ENCODE measurements around the gene TRIM50.

DNA sequence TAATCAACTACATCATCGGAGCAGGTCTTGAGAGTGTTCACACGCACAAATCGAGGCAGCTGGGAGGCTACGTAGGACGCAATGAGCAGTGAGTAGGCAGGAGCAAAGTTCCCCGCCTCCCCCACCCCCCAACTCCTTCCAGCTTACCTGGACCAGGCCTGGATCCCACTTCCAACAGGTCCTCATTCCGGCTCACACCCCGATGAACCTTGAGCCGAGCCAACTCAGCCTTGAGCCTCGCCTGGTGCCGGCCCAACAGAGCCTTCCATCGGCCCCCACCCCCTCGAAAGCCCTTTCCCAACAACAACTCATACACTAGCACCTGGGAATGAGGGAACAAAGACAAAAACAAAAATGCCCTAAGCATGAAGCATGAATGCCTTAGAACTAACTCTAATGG lies 20.4 kb downstream of the TRIM50 start:
- no peak for TF ChIP-seq EZH2 (IDR thresholded peaks at IDR 0.05; ENCODE audit: insufficient read depth, poor library complexity, severe bottlenecking)
- TF ChIP-seq EZH2phosphoT487 (IDR thresholded peaks at IDR 0.05; ENCODE audit: insufficient read depth, low read depth): no peak

All from GM23248 (cell line).